Thymus (tissue), 11 donors: ENCODE results near the gene GPRC5A. TPM values are rescaled to one million over a fixed set of nuclear protein-coding genes. Genes with fewer than 3 reads are reported as not detected.
A peak's percentile ranks its signal among the peaks of the same experiment; 100 is the strongest.

Experiments
- DNase-seq, 9 donors: peaks; one replicate each; pipeline ENCODE4 v3.0.0-alpha.2; 2013; ENCODE audit warnings: low spot score in 9 of 9, low read depth in 6 of 9, missing footprints in 1 of 9
- H3K27ac ChIP-seq, 2 donors: one replicate each; pipeline ENCODE4 v1.5.1; 2013; ENCODE audit warnings: control low read depth in 1 of 2, low read depth in 1 of 2, low read length in 1 of 2, mild to moderate bottlenecking in 1 of 2, moderate library complexity in 1 of 2
- H3K27me3 ChIP-seq, 2 donors: one replicate each; pipeline ENCODE4 v1.5.1; 2013; ENCODE audit warnings: low read length in 1 of 2; ENCODE audit not compliant: control insufficient read depth in 2 of 2, insufficient read depth in 1 of 2
- H3K36me3 ChIP-seq, 2 donors: one replicate each; pipeline ENCODE4 v1.5.1; 2013; ENCODE audit warnings: low read length in 1 of 2, mild to moderate bottlenecking in 1 of 2, moderate library complexity in 1 of 2; ENCODE audit not compliant: control insufficient read depth in 2 of 2, insufficient read depth in 2 of 2
- H3K4me1 ChIP-seq, 2 donors: one replicate each; pipeline ENCODE4 v1.5.1; 2013; ENCODE audit warnings: low read length in 2 of 2; ENCODE audit not compliant: control insufficient read depth in 2 of 2, insufficient read depth in 2 of 2
- H3K4me3 ChIP-seq, 2 donors: one replicate each; pipeline ENCODE4 v1.5.1; 2013; ENCODE audit warnings: low read length in 2 of 2, control low read depth in 1 of 2, mild to moderate bottlenecking in 1 of 2
- H3K9me3 ChIP-seq, 2 donors: one replicate each; pipeline ENCODE4 v1.5.1; 2013; ENCODE audit warnings: low read length in 1 of 2, mild to moderate bottlenecking in 1 of 2; ENCODE audit not compliant: control insufficient read depth in 2 of 2, insufficient read depth in 1 of 2
- WGBS: extraction: QIAGEN DNeasy Blood & Tissue Kit; methylation state at CpG from one replicate; pipeline ENCODE4 v1.1.7; 2013; 5-methylcytosine and 5-hydroxymethylcytosine counted together
- polyA plus RNA-seq: library from polyadenylated mRNA; stranded (reverse); fragments of 200-250 nt; gene quantifications from one replicate; pipeline ENCODE4 v1.2.3, GENCODE V29; 2013
- total RNA-seq: library from RNA; stranded (reverse); fragments of 120-200 nt; gene quantifications from one replicate; pipeline ENCODE4 v1.2.4, GENCODE V29; 2013
- donor health status: healthy.

GPRC5A gene
- total and polyA plus RNA-seq, 2 donors, result 0.09 to 1.1 TPM

DNA sequence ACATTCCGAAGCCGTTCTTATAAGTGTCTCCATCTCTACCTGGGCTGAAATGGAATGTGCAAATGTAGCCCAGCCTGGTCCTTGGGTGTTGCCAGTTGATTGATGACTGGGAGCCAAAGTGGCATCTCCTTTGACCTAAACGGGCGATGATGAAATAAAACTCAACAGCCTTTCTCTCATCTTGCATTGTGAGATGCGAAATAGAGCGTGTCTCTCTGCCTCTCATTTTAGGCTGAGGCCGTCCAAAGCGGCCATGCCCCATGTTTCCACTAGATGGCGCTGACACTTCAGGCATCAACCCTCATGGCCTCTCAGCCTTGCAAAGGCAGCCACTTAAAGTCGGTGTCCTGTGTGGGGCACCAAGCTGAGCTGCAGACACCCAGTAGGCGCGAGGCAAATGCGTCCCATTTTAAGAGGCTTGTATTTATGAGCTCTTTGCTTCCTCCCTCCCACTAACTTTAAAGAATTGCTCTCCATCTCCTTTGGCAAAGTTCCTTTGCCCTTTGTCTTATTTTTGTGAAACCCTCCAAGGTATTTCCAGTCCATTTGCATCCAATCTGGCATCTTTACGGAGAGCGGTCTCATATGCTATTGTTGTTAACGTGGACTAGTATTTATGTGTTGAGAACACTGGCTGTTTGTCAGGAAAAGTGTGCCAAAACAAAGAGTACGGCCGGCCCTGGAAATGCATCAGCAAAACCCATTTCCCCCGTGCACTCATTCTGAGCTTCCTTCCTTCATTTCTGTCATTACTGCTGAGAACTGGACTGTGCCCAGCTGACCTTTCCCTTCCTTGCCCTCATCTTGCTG, 25.0 kb downstream of the GPRC5A start:
- H3K27me3 ChIP-seq, result peaks cover 0 to 9% of the 10 kb centered on the region in 2 donors
- no peaks in the 10 kb centered on the region for H3K9me3 ChIP-seq
- no peak overlapping the region for H3K27ac ChIP-seq
- 20% methylated on average over 19 of the region's 19 CpGs for WGBS
- DNase-seq, result peak; percentile 61 to 91 (median 74)
- H3K4me3 ChIP-seq, result no peak overlapping the region
- H3K4me1 ChIP-seq, result peaks cover 0 to 4% of the 10 kb centered on the region in 2 donors
- no peaks in the 10 kb centered on the region for H3K36me3 ChIP-seq

DNA sequence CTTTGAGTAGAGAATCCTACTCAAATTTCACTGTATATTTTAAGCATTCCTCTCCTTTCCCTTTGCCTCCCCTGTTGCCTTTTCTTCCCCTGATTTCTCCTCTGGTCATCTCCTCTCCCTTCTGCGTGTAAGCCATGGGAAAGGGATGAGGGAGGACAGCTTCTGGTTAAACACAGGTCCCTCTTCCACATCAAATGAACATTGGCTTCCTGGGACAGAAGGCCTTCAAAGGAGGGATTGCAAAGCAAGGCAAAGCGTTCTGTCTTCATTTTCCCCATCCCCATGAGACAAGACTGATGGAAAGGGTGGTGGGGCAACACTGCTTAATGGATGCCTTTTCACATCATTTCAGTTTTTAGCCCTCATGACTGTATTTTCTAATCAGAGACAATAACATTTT, 26.2 kb downstream of the GPRC5A start:
- WGBS, result 99% methylated on average over 2 of the region's 2 CpGs
- no peak overlapping the region for H3K27ac ChIP-seq
- H3K4me1 ChIP-seq, result peaks cover 0 to 4% of the 10 kb centered on the region in 2 donors
- no peaks in the 10 kb centered on the region for H3K36me3 ChIP-seq
- no peaks in the 10 kb centered on the region for H3K9me3 ChIP-seq
- no peak for DNase-seq
- H3K4me3 ChIP-seq, result no peak overlapping the region
- peaks cover 0 to 9% of the 10 kb centered on the region in 2 donors for H3K27me3 ChIP-seq

DNA sequence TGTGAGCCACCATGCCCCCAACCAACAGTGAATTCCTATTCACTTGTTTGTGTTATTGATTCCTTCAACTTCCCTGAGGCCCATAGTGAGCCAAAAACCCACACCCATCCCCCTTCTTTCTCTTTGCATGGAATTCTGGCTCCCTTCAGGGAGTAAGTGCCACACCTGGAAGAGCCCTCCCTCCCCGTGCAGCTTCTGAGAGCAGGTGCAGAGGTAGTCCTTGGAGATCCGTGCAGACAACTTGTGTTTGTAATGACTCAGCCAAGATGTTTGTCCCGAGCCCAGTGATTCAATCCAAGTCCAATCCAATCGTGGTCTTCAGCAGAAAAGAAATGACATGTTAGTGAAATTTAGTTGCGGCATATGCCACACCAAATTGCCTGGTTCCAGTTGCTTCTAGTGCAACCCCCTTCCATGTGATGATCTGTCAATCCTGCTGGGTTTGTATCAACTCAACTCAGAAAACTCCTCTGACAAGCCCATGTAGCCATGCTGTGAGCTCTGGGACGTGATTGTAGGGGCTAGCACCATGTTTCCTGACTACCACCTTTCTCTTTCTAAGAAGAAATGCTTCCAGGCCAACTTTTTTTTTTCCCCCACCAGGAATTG, 27.5 kb downstream of the GPRC5A start:
- Histone ChIP-seq H3K36me3 (no peaks in the 10 kb centered on the region), H3K27me3 (peaks cover 0 to 9% of the 10 kb centered on the region in 2 donors), H3K27ac (no peak overlapping the region), H3K9me3 (no peaks in the 10 kb centered on the region), H3K4me1 (peaks cover 0 to 4% of the 10 kb centered on the region in 2 donors), H3K4me3 (no peak overlapping the region)
- no peak for DNase-seq
- WGBS, result 80% methylated on average over 6 of the region's 6 CpGs

GRCh38 chr12:12919666-12920435, 28.5 kb downstream of the GPRC5A start:
- Histone ChIP-seq H3K27me3 (peaks cover 0 to 9% of the 10 kb centered on the region in 2 donors), H3K27ac (no peak overlapping the region), H3K36me3 (no peaks in the 10 kb centered on the region), H3K9me3 (no peaks in the 10 kb centered on the region), H3K4me1 (peaks cover 0 to 4% of the 10 kb centered on the region in 2 donors), H3K4me3 (no peak overlapping the region)
- 95% methylated on average over 5 of the region's 5 CpGs for WGBS
- no peak for DNase-seq

DNA sequence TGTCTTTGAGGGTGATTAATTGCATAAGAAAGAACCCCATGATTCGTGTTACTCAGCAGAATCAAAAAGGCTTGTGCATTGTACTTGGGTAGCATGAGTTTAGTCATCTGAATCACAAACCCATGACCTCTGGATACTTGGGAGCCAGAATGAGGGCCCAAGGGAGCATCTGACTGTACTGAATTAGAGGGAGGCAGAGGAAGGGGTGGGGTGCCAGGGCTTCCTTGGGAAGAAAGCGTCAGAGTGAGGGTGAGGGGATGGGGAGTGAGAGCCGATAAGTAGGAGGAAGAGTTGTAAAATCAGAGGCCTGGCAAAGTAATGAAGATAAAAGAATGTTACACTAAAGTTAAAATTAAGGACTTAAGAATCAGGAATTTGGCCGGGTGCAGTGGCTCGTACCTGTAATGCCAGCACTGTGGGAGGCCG, 30.8 kb downstream of the GPRC5A start:
- Histone ChIP-seq H3K27me3 (peaks cover 0 to under 1% of the 10 kb centered on the region in 2 donors), H3K27ac (no peak overlapping the region), H3K4me1 (no peaks in the 10 kb centered on the region), H3K4me3 (no peak overlapping the region), H3K36me3 (no peaks in the 10 kb centered on the region), H3K9me3 (no peaks in the 10 kb centered on the region)
- DNase-seq, result no peak
- WGBS, result 93% methylated on average over 6 of the region's 6 CpGs

- Histone ChIP-seq H3K27me3 (no peaks in the 10 kb centered on the region), H3K4me3 (no peak overlapping the region), H3K9me3 (no peaks in the 10 kb centered on the region), H3K4me1 (no peaks in the 10 kb centered on the region), H3K27ac (no peak overlapping the region), H3K36me3 (no peaks in the 10 kb centered on the region)
- DNase-seq, result no peak
- WGBS, result 98% methylated on average over 7 of the region's 7 CpGs
Observed at GRCh38 chr12:12922978-12923377, 31.6 kb downstream of the GPRC5A start.

DNA sequence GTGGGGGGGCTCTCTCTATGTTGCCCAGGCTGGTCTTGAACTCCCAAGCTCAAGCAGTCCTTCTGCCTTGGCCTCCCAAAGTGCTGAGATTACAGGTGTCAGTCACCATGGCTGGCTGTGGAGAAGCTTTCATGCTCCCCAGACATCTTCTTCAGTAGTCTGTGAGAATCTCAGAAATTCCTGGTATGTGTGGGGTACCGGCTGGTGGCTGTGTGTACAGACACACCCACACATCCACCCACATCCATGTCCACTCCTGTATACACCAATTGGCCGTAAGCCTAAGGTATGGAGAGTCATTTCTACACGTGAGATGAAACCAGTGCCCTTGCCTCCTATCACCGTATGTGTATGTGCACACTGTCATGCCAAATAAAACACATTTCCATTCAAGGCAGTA, 32.8 kb downstream of the GPRC5A start:
- Histone ChIP-seq H3K27ac (no peak overlapping the region), H3K36me3 (no peaks in the 10 kb centered on the region), H3K4me3 (no peak overlapping the region), H3K9me3 (no peaks in the 10 kb centered on the region), H3K27me3 (no peaks in the 10 kb centered on the region), H3K4me1 (no peaks in the 10 kb centered on the region)
- 97% methylated on average over 4 of the region's 4 CpGs for WGBS
- no peak for DNase-seq

GRCh38 chr12:12925388-12925787, 34.0 kb downstream of the GPRC5A start:
- Histone ChIP-seq H3K27me3 (no peaks in the 10 kb centered on the region), H3K4me1 (no peaks in the 10 kb centered on the region), H3K4me3 (no peak overlapping the region), H3K27ac (no peak overlapping the region), H3K9me3 (no peaks in the 10 kb centered on the region), H3K36me3 (no peaks in the 10 kb centered on the region)
- 93% methylated on average over 1 of the region's 1 CpG for WGBS
- DNase-seq, result no peak

- Histone ChIP-seq H3K36me3 (no peaks in the 10 kb centered on the region), H3K4me3 (no peak overlapping the region), H3K27ac (no peak overlapping the region), H3K4me1 (no peaks in the 10 kb centered on the region), H3K9me3 (no peaks in the 10 kb centered on the region), H3K27me3 (no peaks in the 10 kb centered on the region)
- DNase-seq, result no peak
- WGBS, result 98% methylated on average over 18 of the region's 18 CpGs
Observed at GRCh38 chr12:12926571-12927071, 35.3 kb downstream of the GPRC5A start.
